H9 (cell line): ENCODE data around the gene POFUT2. TPM values are rescaled to one million over a fixed set of nuclear protein-coding genes. Genes with fewer than 3 reads are reported as not detected.

Experiments
- DNase-seq: peaks from one replicate; pipeline ENCODE4 v3.0.0-alpha.2; 2017
- H2AFZ ChIP-seq: one replicate; pipeline ENCODE4 v1.6.1; 2013; ENCODE audit warnings: mild to moderate bottlenecking, low read length, control low read depth, moderate library complexity
- H2AK5ac ChIP-seq: 2 replicates; pipeline ENCODE4 v1.6.1; 2013; ENCODE audit warnings: low read length, control low read depth, mixed read lengths; ENCODE audit not compliant: insufficient read length
- H2BK120ac ChIP-seq: one replicate; pipeline ENCODE4 v1.6.1; 2013; ENCODE audit warnings: low read depth, mild to moderate bottlenecking, low read length, control low read depth, inconsistent platforms; ENCODE audit not compliant: poor library complexity, severe bottlenecking
- H2BK12ac ChIP-seq: 2 replicates; pipeline ENCODE4 v1.6.1; 2013; ENCODE audit warnings: low read length, control low read depth, mixed read lengths, low read depth; ENCODE audit not compliant: insufficient read length
- H2BK15ac ChIP-seq: 2 replicates; pipeline ENCODE4 v1.6.1; 2013; ENCODE audit warnings: low read depth, low read length, control low read depth
- H2BK20ac ChIP-seq: one replicate; pipeline ENCODE4 v1.6.1; 2013; ENCODE audit warnings: low read depth, mild to moderate bottlenecking, low read length, control low read depth, inconsistent platforms; ENCODE audit not compliant: poor library complexity, severe bottlenecking
- H2BK5ac ChIP-seq: 2 replicates; pipeline ENCODE4 v1.6.1; 2013; ENCODE audit warnings: low read length, control low read depth, mixed read lengths; ENCODE audit not compliant: insufficient read length
- H3K14ac ChIP-seq: 2 replicates; pipeline ENCODE4 v1.6.1; 2013; ENCODE audit warnings: low read length, control low read depth; ENCODE audit not compliant: insufficient read depth
- H3K18ac ChIP-seq: 2 replicates; pipeline ENCODE4 v1.6.1; 2013; ENCODE audit warnings: low read depth, mild to moderate bottlenecking, mixed read lengths, low read length, control low read depth; ENCODE audit not compliant: insufficient read length
- H3K23ac ChIP-seq: 2 replicates; pipeline ENCODE4 v1.6.1; 2013; ENCODE audit warnings: low read length, control low read depth, mixed read lengths, low read depth; ENCODE audit not compliant: insufficient read length
- H3K23me2 ChIP-seq: 2 replicates; pipeline ENCODE4 v1.6.1; 2013; ENCODE audit warnings: low read depth, mild to moderate bottlenecking, mixed read lengths, low read length, control low read depth; ENCODE audit not compliant: insufficient read length, poor library complexity, severe bottlenecking
- H3K27ac ChIP-seq: 2 replicates; pipeline ENCODE4 v1.5.1; 2013; ENCODE audit warnings: low read length, control low read depth, mixed read lengths, low read depth; ENCODE audit not compliant: insufficient read length
- H3K27me3 ChIP-seq: 2 replicates; pipeline ENCODE4 v1.6.1; 2013; ENCODE audit warnings: low read length, control low read depth, inconsistent platforms; ENCODE audit not compliant: insufficient read depth
- H3K4ac ChIP-seq: 2 replicates; pipeline ENCODE4 v1.6.1; 2013; ENCODE audit warnings: low read depth, mild to moderate bottlenecking, control low read depth, inconsistent platforms, low read length, moderate library complexity
- H3K4me1 ChIP-seq: 2 replicates; pipeline ENCODE4 v1.6.1; 2013; ENCODE audit warnings: low read length, control low read depth, inconsistent platforms; ENCODE audit not compliant: insufficient read depth
- H3K4me2 ChIP-seq: 2 replicates; pipeline ENCODE4 v1.6.1; 2013; ENCODE audit warnings: low read length, control low read depth, mixed read lengths; ENCODE audit not compliant: insufficient read length, insufficient read depth
- H3K56ac ChIP-seq: 2 replicates; pipeline ENCODE4 v1.6.1; 2013; ENCODE audit warnings: low read depth, mild to moderate bottlenecking, mixed read lengths, low read length, control low read depth; ENCODE audit not compliant: insufficient read length
- H3K79me1 ChIP-seq: 2 replicates; pipeline ENCODE4 v1.6.1; 2013; ENCODE audit warnings: low read depth, mild to moderate bottlenecking, moderate library complexity, low read length, control low read depth, inconsistent platforms; ENCODE audit not compliant: insufficient read depth, poor library complexity, severe bottlenecking
- H3K79me2 ChIP-seq: 2 replicates; pipeline ENCODE4 v1.6.1; 2013; ENCODE audit warnings: low read length, control low read depth, inconsistent platforms; ENCODE audit not compliant: insufficient read depth
- H3K9ac ChIP-seq: 2 replicates; pipeline ENCODE4 v1.6.1; 2013; ENCODE audit warnings: low read length, control low read depth, mixed read lengths; ENCODE audit not compliant: insufficient read length; ENCODE audit errors: extremely low read depth
- H3K9me3 ChIP-seq: one replicate; pipeline ENCODE4 v1.6.1; 2013; ENCODE audit warnings: low read depth, low read length, inconsistent platforms; ENCODE audit not compliant: control insufficient read depth
- H3T11ph ChIP-seq: one replicate; pipeline ENCODE4 v1.6.1; 2013; ENCODE audit warnings: mild to moderate bottlenecking, low read length, control low read depth, inconsistent platforms
- H4K20me1 ChIP-seq: one replicate; pipeline ENCODE4 v1.6.1; 2013; ENCODE audit not compliant: control insufficient read depth, insufficient read length, insufficient read depth
- H4K5ac ChIP-seq: 2 replicates; pipeline ENCODE4 v1.6.1; 2013; ENCODE audit warnings: low read depth, mild to moderate bottlenecking, mixed read lengths, low read length, control low read depth; ENCODE audit not compliant: insufficient read length
- H4K8ac ChIP-seq: replicated peaks from 2 replicates; pipeline ENCODE4 v1.6.1; 2013; ENCODE audit warnings: low read length, control low read depth, mixed read lengths, low read depth; ENCODE audit not compliant: insufficient read length
- H4K91ac ChIP-seq: 2 replicates; pipeline ENCODE4 v1.6.1; 2013; ENCODE audit warnings: low read depth, mild to moderate bottlenecking, moderate library complexity, mixed read lengths, low read length, control low read depth; ENCODE audit not compliant: insufficient read length
- H3K27ac Mint-ChIP-seq, 3 experiments: 2 replicates in 2 of 3; 3 replicates in 1 of 3; pipeline ENCODE4 v1.8.0; 2020 to 2021; ENCODE audit warnings: mixed read lengths in 3 of 3, mild to moderate bottlenecking in 1 of 3, moderate library complexity in 1 of 3
- H3K27me3 Mint-ChIP-seq: 2 replicates; pipeline ENCODE4 v1.8.0; 2021; ENCODE audit warnings: low read depth, mild to moderate bottlenecking, moderate library complexity, mixed read lengths
- H3K36me3 Mint-ChIP-seq, 3 experiments: 2 replicates in 2 of 3; 3 replicates in 1 of 3; pipeline ENCODE4 v1.8.0; 2020 to 2021; ENCODE audit warnings: low read depth in 3 of 3, mixed read lengths in 3 of 3; ENCODE audit not compliant: insufficient read depth in 1 of 3
- H3K4me1 Mint-ChIP-seq, 2 experiments: 2 replicates each; pipeline ENCODE4 v1.8.0; 2020; ENCODE audit warnings: mixed read lengths in 2 of 2
- H3K4me3 Mint-ChIP-seq, 2 experiments: 2 replicates in 1 of 2; 3 replicates in 1 of 2; pipeline ENCODE4 v1.8.0; 2020 to 2021; ENCODE audit warnings: mild to moderate bottlenecking in 2 of 2, mixed read lengths in 2 of 2, moderate library complexity in 1 of 2
- H3K9me3 Mint-ChIP-seq, 2 experiments: 2 replicates in 1 of 2; 3 replicates in 1 of 2; pipeline ENCODE4 v1.8.0; 2020; ENCODE audit warnings: mild to moderate bottlenecking in 2 of 2, mixed read lengths in 2 of 2, moderate library complexity in 1 of 2
- WGBS: extraction: QIAGEN DNeasy Blood & Tissue Kit; methylation state at CpG from one replicate; pipeline ENCODE4 v1.1.7; 2013; ENCODE audit warnings: missing lambda C conversion rate, low lambda C conversion rate, mixed read lengths; ENCODE audit not compliant: insufficient read length; ENCODE audit errors: extremely low coverage; 5-methylcytosine and 5-hydroxymethylcytosine counted together
- total RNA-seq: library from RNA; stranded (reverse); gene quantifications from 2 replicates; pipeline ENCODE4 v1.2.1, GENCODE V29; 2021
- TF ChIP-seq, protein P1 (sequence below): fragments of 200-600 bp; sonication (generic); conservative IDR thresholded peaks from 3 replicates; pipeline ENCODE4 v1.8.0; 2021; ENCODE audit warnings: antibody characterized with exemption, mild to moderate bottlenecking

The POFUT2 gene
- total RNA-seq, 1 experiment from 2014 or later = 34.8 TPM

DNA sequence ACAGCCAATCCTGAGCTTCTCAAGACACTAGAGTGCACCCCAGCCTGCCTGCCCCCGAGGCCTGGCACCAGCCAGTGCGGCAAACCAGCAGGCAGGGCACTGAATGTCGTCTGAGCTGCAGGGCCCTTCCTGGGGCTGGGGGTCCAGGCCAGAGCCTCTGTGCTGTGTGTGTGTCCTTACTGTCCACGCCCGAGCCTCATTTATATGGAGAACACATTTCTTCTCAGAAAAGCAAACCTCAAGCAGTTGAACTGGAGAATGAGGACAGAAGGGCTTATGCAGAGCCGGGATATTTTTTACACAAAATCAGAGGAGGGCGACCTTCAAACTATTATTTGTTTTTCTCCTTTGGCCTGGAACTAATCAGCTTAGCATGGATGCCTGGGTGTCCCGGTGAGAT lies 52.7 kb downstream of the POFUT2 start:
- H3T11ph ChIP-seq = no peak overlapping the region
- H3K23ac ChIP-seq = no peak overlapping the region
- no peaks in the 10 kb centered on the region for H3K79me2 ChIP-seq
- no peaks in the 10 kb centered on the region for H3K27me3 Mint-ChIP-seq
- no CpG with 5 or more reads among the region's 8 CpGs for WGBS
- H2AFZ ChIP-seq = no peak overlapping the region
- no peaks in the 10 kb centered on the region for H3K9me3 ChIP-seq
- no peak overlapping the region for H2BK15ac ChIP-seq
- H3K18ac ChIP-seq = no peak overlapping the region
- no peak for DNase-seq
- H3K27ac Mint-ChIP-seq = no peak overlapping the region
- no peak overlapping the region for H3K27ac ChIP-seq
- no peaks in the 10 kb centered on the region for H3K27me3 ChIP-seq
- H4K5ac ChIP-seq = no peak overlapping the region
- H2AK5ac ChIP-seq = no peak overlapping the region
- no peaks in the 10 kb centered on the region for H3K4me1 ChIP-seq
- no peak overlapping the region for H2BK5ac ChIP-seq
- no peak overlapping the region for H3K56ac ChIP-seq
- H3K4me3 Mint-ChIP-seq = no peak overlapping the region
- no peak overlapping the region for H2BK120ac ChIP-seq
- H3K9ac ChIP-seq = no peak overlapping the region
- H3K14ac ChIP-seq = no peak overlapping the region
- peaks cover 9% of the 10 kb centered on the region in 2 experiments for H3K9me3 Mint-ChIP-seq
- H2BK20ac ChIP-seq = no peak overlapping the region
- TF ChIP-seq, protein P1, sequence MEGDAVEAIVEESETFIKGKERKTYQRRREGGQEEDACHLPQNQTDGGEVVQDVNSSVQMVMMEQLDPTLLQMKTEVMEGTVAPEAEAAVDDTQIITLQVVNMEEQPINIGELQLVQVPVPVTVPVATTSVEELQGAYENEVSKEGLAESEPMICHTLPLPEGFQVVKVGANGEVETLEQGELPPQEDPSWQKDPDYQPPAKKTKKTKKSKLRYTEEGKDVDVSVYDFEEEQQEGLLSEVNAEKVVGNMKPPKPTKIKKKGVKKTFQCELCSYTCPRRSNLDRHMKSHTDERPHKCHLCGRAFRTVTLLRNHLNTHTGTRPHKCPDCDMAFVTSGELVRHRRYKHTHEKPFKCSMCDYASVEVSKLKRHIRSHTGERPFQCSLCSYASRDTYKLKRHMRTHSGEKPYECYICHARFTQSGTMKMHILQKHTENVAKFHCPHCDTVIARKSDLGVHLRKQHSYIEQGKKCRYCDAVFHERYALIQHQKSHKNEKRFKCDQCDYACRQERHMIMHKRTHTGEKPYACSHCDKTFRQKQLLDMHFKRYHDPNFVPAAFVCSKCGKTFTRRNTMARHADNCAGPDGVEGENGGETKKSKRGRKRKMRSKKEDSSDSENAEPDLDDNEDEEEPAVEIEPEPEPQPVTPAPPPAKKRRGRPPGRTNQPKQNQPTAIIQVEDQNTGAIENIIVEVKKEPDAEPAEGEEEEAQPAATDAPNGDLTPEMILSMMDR = no peak
- no peak overlapping the region for H3K4ac ChIP-seq
- no peak overlapping the region for H3K4me2 ChIP-seq
- H2BK12ac ChIP-seq = no peak overlapping the region
- 0 out of 7 replicates have a peak, but pooled peaks cover 0 to 4% (median 0%) of the 10 kb centered on the region in 3 experiments for H3K36me3 Mint-ChIP-seq
- no peaks in the 10 kb centered on the region for H3K4me1 Mint-ChIP-seq
- no peaks in the 10 kb centered on the region for H3K79me1 ChIP-seq
- no peaks in the 10 kb centered on the region for H3K23me2 ChIP-seq
- no peak overlapping the region for H4K8ac ChIP-seq
- no peaks in the 10 kb centered on the region for H4K20me1 ChIP-seq
- no peak overlapping the region for H4K91ac ChIP-seq
